Loucy (cell line): ENCODE data around the gene GAB2.

Source experiments
- CTCF ChIP-seq: fragments of 200-600 bp; sonication (generic); conservative IDR thresholded peaks from 2 replicates; pipeline ENCODE4 v1.5.1; 2014; ENCODE audit warnings: mild to moderate bottlenecking, antibody characterized with exemption, low read length
- EZH2phosphoT487 ChIP-seq: fragments of 200-600 bp; IDR thresholded peaks from 2 replicates; pipeline ENCODE4 v1.6.1; 2018; ENCODE audit warnings: antibody characterized with exemption, mild to moderate bottlenecking, moderate library complexity, borderline replicate concordance

- no peak for TF ChIP-seq CTCF
- TF ChIP-seq EZH2phosphoT487, result no peak
Observed at GRCh38 chr11:78201096-78201818, 216.4 kb downstream of the GAB2 start.
